Stimulated activated CD4-positive, alpha-beta T cell treated with anti-CD3 and anti-CD28 coated beads, Interleukin-2, amount 100 ng/mL, for 24 hours (primary cell): Measurements from ENCODE around the gene RPL18.
"Not testable (repeated sequence)": the region's sequence is repeated elsewhere in the genome, so short reads cannot be mapped to it uniquely, and the experiment has no call there.

Source experiments
- DNase-seq, 2 donors: peaks; one replicate each; pipeline ENCODE4 v3.0.0-alpha.2; 2020

The RPL18 gene

GRCh38 chr19:48577908-48578307 lies 41.1 kb downstream of the RPL18 start:
- not testable (repeated sequence) for DNase-seq

GRCh38 chr19:48575931-48576622 lies 42.9 kb downstream of the RPL18 start:
- DNase-seq = no peak

- no peak for DNase-seq
Observed at GRCh38 chr19:48573163-48573505, 45.8 kb downstream of the RPL18 start.

GRCh38 chr19:48571378-48572162 lies 47.4 kb downstream of the RPL18 start:
- no peak for DNase-seq

- DNase-seq = no peak
Observed at GRCh38 chr19:48569814-48570213, 49.2 kb downstream of the RPL18 start.

DNA sequence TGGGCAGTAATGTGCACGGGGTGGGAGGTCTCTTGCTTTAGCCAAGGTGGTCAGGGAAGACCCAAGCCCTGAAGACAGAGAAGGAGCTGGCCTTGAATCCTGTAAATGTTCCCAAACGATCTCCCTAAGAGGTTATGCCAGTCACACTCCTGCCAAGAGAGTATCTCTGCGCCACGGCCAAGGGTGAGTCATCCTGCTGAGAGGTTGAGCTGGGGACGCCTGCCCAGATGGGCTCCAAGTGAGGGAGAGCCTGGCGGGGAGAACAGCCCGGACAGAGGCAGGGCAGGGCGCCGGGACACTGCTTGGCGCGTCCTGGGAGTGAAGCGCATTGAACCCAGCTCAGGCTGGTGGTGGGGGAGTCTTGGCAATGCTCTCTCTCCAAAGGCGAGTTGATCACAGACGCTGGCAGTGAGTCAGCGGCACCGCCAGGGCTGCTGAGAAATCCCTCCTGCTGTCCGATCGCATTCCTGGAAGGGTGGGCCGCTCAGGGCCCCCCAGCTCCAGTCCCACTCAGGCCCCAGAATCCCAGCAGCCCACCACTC lies 50.6 kb downstream of the RPL18 start:
- no peak for DNase-seq
